ENCODE data around the gene HOXA3.

- TF ChIP-seq CTCF (IDR thresholded peaks at IDR 0.05 in 8 of 11, conservative IDR thresholded peaks at IDR 0.05 in 3 of 11) (no peak), POLR2AphosphoS5 (IDR thresholded peaks at IDR 0.05) (no peak)
These were observed 13.9 kb downstream of the HOXA3 start for GRCh38 chr7:27138472-27138871.

All from spleen (tissue), 7 donors.